Measurements from ENCODE around the gene PJVK.
"Not testable (repeated sequence)": the region's sequence is repeated elsewhere in the genome, so short reads cannot be mapped to it uniquely, and the experiment has no call there.

- TF ChIP-seq, protein P1, sequence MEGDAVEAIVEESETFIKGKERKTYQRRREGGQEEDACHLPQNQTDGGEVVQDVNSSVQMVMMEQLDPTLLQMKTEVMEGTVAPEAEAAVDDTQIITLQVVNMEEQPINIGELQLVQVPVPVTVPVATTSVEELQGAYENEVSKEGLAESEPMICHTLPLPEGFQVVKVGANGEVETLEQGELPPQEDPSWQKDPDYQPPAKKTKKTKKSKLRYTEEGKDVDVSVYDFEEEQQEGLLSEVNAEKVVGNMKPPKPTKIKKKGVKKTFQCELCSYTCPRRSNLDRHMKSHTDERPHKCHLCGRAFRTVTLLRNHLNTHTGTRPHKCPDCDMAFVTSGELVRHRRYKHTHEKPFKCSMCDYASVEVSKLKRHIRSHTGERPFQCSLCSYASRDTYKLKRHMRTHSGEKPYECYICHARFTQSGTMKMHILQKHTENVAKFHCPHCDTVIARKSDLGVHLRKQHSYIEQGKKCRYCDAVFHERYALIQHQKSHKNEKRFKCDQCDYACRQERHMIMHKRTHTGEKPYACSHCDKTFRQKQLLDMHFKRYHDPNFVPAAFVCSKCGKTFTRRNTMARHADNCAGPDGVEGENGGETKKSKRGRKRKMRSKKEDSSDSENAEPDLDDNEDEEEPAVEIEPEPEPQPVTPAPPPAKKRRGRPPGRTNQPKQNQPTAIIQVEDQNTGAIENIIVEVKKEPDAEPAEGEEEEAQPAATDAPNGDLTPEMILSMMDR (IDR thresholded peaks at IDR 0.05) = not testable (repeated sequence)
- not testable (repeated sequence) for TF ChIP-seq ZFX (IDR thresholded peaks at IDR 0.05; ENCODE audit: borderline replicate concordance)
Observed at GRCh38 chr2:178423746-178424145, 27.4 kb upstream of the PJVK start.

Data from 22Rv1 (cell line).